A673 (cell line): ENCODE measurements around the gene UFD1.

Experiments
- CTCF ChIP-seq: fragments of 300-800, 200-600 bp; sonication (generic); conservative IDR thresholded peaks from 2 replicates; pipeline ENCODE4 v1.5.1; 2017; ENCODE audit warnings: low read depth, mild to moderate bottlenecking, antibody characterized with exemption, low read length, moderate library complexity, mixed read lengths
- EZH2 ChIP-seq: fragments of 200-600 bp; sonication (generic); IDR thresholded peaks from 2 replicates; pipeline ENCODE4 v1.6.1; 2017; ENCODE audit warnings: borderline replicate concordance, low read depth, mild to moderate bottlenecking, mixed read lengths, antibody characterized with exemption, low read length; ENCODE audit not compliant: poor library complexity, severe bottlenecking

- TF ChIP-seq CTCF (no peak), EZH2 (no peak)
Measured at GRCh38 chr22:19513823-19514222, 34.8 kb upstream of the UFD1 start.
